IPS DF 19.7 (cell line): ENCODE results near the gene SOX14.

ENCODE experiments used
- DNase-seq: peaks from one replicate; pipeline ENCODE4 v3.0.0-alpha.2; 2013; ENCODE audit warnings: low read depth, low spot score

The SOX14 gene

DNA sequence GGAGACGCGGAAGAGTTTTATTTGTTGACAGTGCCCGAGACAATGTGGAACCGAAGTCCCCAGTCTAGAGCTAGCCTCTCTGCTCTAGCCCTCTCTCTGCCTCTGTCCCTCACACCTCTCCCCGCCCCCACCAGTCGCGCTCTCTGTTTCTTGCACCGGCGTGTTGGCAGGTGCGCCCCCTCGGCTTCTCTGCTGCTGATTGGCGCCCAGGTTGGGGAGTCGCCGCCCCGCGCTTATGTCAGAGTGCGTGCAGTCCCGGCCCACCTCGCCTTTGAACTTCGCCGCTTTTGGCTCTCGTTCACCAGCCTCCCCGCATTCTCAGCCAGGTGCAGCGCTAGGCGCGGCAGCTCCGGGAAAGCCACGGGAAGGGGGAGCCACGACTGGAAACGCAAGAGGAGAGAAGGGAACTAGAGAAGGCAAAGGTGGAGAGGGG lies at the start of gene SOX14:
Gene SOX14 (plus strand): TSS at position 315 of the 433 bp plus-strand sequence. CDS start 470 bp downstream, outside the sequence.
- peak; percentile 86 for DNase-seq

DNA sequence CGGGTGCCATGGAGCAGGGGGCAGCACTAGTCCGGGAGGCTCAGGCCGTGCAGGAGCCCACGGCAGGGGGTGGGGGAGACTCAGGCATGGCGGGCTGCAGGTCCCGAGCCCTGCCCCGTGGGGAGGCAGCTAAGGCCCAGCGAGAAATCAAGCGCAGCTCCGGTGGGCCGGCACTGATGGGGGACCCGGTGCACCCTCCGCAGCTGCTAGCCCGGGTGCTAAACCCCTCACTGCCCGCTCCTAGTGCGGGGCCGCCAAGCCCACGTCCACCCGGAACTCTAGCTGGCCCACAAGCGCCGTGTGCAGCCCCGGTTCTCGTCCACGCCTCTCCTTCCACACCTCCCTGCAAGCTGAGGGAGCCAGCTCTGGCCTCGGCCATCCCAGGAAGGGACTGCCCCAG lies 49.6 kb upstream of the SOX14 start:
- DNase-seq = no peak

DNA sequence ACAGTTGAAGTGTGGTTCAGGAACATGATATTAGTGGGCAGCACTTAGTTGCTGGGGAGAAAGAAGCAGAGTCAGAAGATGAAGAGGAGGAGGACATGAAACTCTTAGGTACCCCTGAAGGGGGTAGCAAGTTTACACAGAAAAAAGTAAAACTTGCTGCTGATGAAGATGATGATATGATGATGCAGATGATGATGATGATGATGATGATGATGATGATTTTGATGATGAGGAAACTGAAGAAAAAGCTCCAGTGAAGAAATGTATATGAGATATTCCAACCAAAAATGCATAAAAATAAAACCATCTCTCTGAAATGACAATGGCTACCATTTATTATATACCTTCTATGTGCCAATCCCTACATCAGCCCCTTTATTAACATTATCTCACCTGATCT lies 39.9 kb upstream of the SOX14 start:
- DNase-seq = no peak

DNA sequence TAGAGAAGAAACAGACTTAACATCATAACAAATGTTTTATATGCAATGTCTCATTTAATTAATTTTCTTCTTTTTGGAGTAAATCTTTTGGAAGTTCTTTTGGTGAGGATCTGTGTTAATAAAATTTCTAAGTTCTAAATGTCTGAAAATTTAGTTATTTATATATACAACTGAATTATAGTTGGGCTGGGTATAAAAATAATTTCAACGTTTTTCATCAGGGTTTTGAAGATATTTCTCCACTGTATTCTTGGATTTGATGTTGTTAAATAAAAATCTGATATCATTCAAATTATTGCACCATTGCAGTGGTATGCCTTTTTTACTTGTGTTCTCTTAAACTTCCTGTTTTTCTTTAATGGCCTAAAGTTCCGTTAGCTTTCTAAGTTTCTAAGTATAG lies 26.9 kb upstream of the SOX14 start:
- DNase-seq = no peak

DNA sequence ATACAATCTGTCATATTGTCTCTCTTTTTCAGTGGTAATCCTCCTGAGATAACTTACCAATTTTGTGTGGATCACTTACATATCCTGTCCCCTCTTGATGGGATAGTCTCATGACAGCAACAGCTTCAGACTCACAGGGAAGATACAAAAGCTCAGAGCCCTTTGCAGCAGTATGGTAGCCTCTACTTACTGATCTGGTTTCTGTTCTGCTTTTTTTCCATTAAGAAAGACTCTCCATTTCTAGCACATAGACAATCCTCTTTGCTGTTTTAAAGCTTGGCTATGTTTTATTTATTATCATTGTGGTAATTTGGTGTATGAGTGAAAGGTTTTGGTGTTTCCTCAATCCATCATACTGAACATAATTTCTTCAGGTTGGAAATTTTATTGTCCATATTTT lies 25.4 kb upstream of the SOX14 start:
- DNase-seq = no peak

DNA sequence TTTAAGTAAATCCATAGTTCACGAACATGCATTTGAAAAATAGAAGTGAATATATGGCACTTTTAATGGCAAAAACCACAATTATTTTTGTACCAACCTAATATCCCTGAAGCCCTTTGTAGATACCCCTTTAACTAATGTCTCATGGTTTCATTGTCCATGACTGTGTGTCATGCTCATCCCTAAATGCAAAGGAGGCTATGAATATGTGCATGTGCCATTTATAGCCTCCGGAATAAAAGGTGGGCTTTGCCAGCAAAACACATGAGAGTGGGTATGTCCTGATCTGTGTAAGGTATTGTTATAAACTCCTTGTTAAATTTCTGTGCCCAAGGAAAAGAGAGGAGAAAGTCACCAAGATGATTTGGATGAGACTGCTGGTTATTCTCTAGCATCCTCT lies 20.5 kb upstream of the SOX14 start:
- DNase-seq = no peak

DNA sequence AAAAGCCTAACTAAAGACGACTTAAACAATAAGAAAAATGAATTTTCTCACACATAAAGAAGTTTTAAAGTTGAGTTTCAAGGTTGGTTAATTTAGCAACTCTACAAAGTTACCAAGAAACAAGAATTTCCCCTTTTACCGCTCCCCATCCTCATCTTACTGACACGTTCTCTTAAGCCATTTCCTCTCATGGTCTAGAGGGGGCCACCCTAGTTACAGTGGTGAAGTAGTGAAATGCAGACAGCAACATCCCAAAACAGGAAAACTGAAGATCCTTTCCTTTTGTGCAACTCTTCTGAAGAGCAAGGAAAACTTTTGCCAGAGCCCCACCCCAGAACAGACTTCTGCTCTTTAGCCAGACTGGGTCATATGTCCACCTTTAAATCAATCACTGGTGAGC lies 17.3 kb upstream of the SOX14 start:
- DNase-seq = no peak

DNA sequence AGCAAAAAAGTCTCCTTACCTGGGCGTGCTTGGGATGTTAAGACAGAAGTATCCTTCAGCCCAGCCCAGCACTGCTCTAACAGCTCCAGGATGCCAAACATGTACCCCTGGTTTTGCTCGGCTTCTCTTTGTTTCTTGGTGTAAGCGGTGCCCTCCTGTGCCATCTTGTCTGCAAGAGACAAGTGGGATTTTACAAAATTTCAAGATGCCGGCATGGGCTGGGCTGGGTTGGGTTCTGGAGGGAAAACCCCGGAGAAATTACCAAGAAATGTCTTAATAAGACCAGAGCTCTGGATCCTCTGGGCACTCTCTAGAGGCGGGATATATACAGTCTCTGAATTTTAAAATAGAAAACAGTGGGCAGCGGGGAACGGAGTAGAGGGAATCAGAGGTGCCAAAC lies 4.6 kb upstream of the SOX14 start:
- DNase-seq = no peak

DNA sequence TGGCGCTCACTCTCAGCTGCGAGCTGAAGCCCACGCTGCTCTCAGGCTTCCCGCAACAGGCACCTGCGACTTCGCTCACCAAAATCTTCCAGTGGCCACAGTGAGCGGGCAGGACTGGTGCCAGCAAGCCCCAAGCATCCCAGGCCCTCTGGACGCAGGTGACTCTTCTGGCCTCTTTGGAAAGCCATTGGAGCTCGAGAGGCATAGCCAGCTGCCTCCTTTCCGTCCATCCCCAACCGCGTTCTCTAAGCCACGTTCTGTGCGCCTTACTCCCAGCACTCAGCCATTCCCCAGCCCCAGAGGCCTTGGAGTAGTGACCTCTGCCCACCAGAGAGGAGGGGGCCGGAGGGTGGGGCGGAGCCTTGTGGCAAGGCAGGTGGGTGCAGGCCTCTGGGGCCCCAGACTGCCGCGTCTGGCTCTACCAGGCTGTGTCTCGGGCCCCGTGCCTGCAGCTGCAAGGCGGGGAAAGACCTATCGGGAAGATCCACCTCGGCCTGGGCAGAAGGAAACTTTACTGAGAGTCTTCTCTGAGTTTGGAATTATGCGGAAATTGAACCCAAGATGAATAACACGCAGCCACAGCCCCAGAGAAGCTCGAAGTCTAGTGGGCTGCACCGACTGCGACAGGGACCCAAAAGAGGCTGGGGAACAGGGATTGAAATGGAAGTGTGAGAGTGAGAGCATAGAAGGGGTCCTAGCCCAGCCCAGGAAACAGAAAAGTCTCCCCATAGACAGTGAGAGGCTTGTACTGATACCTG lies 3.6 kb upstream of the SOX14 start:
- DNase-seq = no peak

DNA sequence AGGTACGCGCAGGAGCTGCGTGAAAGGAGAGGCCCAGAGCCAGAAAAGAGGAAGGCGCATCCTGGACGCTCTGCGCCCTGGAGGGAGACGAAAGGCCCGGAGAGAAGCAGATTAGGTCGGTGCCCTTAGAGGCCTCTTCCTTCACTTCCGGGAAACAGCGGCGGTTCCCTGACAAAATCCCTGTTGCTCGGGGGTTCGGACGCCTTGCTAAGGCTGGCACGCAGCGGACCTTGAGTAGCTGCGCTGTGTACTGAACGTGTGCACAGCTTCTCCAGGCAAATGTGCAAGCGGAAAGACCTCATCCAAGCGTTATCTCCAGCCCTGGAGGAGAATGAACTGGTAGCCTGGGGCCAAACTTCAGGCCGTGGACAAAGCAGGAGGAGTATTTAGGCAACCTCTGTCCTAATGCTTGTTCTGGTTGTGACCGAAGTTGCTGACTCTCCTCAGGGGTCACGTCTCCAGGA lies 3.0 kb upstream of the SOX14 start:
- no peak for DNase-seq

DNA sequence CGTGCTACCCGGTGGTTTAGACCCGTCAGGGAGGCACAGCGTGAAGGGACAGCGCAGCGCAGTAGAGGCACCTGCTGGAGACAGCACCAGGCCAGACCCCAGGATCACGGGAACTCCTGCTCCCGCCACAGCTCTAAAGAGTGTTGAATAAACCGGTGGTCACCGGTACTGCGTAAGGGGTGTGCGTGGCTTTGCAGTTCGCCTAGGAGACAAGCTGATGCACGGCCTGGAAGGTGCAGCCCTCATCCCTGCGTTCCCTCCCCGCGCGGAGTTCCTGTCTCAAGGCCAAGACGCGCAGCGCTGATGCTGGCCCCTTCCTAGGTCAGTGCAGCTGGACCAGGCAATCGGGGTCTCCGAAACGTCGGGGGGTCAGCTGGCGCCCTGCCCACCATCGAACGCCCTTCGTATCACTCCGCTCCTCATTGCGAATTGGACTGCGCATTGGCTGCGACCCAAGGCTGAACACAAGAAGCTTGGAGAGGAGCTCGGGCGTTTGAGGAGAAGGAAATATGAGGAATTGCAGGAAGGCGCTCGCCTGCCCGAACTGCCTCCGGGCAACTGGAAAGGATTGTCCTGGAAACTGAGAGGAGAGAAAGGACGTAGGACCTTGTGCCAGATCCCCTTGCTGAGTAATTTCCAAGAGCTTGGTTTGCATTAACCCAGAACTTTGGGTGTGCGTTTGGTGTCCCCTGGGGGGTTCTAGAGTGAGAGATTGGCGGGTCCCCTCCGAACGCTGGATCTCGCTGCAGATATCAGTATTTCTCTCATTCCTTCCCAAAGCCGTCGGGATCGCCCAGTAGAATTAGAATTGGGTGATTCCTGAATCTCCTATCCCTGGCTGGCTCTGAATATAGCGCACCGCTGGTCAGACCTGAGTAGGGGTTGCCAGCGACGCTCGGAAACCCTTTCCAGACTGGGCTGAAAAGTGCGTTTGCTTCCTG lies 2.3 kb upstream of the SOX14 start:
- DNase-seq = no peak

DNA sequence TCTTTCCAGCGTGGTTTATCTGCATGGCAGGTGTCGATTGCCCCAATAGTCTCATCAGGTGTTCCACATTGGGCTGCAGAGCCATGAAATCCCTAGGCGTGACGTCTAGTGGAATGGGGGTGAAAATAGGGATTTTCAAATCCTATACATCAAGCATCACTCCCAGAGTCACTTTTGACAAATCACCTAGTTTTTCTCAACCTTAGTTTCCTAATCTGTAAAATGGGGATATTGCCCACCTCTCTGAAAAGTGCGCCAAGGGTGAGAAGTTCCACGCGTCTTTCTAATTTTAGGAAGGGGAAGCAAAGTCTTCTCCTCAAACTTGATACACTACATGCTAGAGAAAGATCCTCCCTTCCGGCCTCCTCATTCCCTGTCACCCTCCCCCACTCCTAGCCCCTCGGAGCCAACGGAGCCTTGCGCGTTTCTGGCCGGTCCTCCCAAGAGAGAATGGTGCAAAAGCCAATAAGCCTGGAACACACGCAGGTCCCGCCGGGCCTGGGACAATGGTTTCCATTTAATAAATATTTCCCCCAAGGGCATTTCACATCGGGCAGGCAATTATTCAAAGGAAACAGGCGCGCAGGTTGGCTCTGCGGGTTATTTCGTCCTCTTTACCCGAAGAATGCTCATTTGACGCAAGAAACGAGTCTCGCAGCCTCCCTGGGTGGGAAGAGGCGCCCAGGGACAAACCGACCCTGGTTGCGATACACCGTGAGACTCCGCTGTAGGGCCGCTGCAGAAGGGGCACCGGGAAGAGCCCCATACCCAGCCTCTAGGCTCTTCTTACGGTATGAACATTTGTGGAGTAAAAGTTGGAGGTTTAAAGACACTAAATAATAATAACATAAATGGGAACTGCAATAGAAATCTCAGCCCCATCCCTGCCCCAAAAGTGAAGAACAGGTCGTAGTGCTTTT lies 1.2 kb upstream of the SOX14 start:
- DNase-seq = no peak

DNA sequence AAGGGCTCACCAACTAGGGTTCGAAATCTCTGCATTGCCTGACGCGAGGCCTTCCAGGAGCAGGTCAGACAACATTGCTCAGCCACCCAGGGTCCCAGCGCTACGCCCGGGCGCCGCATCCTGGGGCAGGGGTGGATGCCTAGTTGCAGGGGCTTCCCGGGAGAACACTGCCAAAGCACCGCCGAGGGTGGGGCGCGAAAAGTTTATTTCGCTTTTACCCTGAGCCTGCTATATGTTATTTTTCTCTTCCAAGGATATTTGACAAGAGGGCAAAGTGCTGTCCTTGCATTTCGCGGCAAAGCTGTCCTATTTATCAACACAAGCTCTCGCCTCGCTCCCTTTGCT lies 549 bp upstream of the SOX14 start:
- DNase-seq = no peak

DNA sequence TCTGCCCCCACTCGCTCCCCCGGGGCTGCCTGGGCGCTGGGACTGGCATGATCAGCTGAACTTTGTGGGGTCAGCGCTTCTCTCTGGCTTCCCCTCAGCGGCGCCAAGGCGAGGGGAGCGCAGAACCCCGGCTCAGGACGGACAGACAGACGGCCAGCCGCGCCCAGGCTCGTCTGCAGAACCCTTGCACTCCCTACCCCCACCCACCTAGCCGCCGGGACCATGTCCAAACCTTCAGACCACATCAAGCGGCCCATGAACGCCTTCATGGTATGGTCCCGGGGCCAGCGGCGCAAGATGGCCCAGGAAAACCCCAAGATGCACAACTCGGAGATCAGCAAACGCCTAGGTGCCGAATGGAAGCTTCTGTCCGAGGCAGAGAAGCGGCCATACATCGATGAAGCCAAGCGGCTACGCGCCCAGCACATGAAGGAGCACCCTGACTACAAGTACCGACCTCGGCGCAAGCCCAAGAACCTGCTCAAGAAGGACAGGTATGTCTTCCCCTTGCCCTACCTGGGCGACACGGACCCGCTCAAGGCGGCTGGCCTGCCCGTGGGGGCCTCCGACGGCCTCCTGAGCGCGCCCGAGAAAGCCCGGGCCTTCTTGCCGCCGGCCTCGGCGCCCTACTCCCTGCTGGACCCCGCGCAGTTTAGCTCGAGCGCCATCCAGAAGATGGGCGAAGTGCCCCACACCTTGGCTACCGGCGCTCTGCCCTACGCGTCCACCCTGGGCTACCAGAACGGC lies 621 bp downstream of the SOX14 start:
- DNase-seq = no peak

DNA sequence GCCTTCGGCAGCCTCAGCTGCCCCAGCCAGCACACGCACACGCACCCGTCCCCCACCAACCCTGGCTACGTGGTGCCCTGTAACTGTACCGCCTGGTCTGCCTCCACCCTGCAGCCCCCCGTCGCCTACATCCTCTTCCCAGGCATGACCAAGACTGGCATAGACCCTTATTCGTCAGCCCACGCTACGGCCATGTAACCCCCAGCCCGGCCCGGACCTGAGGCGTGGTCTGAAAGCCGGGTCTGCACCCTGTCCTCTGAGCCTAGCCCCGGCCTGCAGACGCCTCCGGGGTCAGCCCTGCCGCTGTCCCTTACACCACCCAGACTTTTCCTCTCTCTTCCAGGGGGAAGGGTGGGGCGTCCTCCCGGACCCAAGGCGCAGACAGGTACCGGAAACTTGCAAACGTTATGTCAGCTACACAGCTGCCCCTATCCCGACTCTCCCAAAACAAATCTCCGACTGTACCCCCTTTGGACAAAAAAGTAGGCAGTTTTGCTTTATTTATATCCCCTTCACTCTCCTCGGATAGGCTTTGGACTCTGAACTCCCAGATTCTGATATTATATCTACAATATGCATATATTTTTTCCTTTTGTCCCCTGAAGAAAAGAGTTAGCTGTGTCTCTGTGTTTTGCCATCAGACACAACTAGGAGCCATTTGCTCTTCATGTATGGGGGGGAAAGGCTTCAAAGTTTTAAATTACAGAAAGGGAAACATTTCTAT lies 1.4 kb downstream of the SOX14 start:
- DNase-seq = no peak

DNA sequence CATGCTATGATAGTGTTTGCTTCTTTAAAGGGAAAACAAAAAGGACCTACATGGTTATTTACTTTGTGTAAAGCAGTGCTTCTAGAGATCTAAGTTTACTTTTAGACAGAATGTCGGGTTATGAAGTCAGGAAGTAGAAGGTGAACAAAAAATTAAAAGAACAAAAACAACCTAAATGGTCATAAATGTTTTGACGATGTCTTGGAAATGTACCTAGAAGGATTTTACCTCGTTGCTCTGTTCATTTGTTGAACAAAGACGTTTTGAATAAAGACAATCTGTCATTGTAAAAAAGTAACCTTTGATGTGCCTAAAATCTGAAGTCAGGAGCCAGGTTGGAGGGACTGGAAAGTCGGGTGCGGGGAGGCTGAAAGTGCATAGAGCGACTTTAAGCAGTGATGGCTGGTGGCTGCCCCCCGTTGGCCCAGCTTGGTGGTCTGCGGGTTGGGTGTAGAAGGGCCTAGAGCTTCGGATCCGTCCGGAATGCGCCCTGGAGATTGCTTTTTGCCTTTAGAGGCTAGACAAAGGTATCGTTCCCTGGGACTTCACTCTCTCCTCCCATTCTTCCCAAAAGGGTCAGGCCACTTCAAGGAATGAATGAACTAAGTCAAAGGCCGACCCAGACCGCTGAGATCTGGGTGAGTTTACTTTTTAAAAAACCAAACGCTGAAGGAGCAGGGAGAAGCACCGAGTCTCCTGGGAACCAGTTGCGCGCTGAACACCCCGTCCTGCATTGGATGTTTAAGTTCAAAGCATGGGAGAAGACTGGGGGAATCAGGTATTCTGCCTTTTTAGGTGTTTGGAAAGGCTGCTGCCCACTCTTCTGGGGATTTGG lies 2.1 kb downstream of the SOX14 start:
- no peak for DNase-seq

DNA sequence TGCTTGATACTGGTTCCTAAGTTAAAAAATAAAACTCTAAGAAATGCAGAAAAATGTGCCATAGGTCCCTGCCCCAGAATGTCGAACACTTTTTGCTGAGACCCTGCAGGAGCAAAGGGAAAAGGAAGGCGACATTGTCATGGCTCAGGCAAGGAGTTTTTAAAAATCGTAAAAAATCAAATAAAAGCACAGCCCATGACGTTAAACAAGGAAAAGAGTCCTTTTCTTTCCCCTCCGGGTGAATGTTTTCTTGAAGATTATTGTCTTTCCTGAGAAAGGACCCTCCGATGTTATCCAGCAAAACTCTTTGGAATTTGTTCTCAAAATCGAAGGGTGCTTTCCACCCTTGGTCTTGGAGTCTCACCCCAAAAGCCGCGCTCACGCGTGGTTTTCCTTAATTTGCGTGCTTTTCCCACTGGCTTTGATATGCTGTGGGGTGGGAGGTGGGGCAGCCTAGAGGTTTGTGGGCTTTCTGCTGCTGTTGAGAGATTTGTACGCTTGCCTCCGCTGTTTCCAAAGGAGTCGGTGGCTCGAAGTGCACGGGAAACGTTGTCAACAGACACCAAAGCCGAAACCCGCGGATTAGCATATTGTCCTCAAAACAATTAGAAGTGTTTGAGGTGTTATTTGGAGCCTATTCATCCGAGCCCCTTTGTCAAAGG lies 2.9 kb downstream of the SOX14 start:
- DNase-seq = no peak

DNA sequence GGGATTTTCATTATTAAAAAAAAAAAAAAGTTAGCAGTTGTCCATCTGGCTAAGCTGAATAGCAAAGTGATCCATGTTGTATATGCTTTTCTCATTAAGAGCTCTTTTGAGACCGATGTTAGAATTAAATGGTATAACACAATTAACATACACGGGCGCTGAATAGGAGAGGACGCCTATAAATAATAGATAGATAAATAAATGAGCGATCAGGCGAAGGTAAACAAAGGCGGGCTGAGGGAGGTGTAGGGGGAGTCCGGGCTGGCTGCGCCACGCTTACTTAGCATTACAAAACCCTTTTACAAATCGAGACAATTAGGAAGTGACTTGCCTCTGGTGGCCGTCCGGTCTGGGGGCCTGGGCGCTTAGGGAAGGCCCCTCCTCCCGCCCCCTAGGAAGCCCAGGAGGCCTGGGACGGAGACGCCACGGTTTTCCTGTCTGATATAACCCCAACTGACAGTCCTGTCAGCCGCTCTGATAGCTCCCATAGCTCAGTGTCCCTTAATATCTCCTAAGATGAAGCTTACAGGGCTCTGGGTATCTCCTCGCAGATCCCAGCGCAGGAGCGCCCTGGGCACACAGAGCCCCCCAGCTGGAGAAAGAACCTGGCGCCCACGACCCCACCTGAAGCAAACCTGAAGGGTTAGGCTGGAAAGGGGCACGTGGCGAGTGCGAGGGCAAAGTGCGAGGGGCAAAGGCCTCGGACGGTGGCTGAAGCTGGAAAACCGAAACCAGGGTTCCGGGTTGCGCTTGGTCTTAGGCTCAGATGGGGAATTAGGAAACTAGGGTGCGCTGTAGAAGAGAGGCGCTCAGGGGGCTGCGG lies 3.6 kb downstream of the SOX14 start:
- DNase-seq = no peak
